NB4 (cell line): Measurements from ENCODE around the gene TRIM2.

Source experiments
- DNase-seq: peaks from one replicate; pipeline ENCODE4 v3.0.0; 2010; ENCODE audit warnings: low read depth
- H3K4me3 ChIP-seq: one replicate; pipeline ENCODE4 v1.5.1; 2011; ENCODE audit warnings: mild to moderate bottlenecking, low read depth, low read length, moderate library complexity
- MYC ChIP-seq: IDR thresholded peaks from 2 replicates; pipeline ENCODE4 v1.6.1; 2011; ENCODE audit warnings: low read depth, low read length
- POLR2A ChIP-seq: IDR thresholded peaks from 2 replicates; pipeline ENCODE4 v1.6.1; 2011; ENCODE audit warnings: mild to moderate bottlenecking; ENCODE audit not compliant: insufficient read length; ENCODE audit errors: extremely low read depth
- TF ChIP-seq, protein P1 (sequence below): IDR thresholded peaks from 2 replicates; pipeline ENCODE4 v1.6.1; 2011; ENCODE audit warnings: low read depth, low read length
- TF ChIP-seq, protein P2 (sequence below): IDR thresholded peaks from one replicate; pipeline ENCODE4 v1.5.1; 2012; ENCODE audit warnings: low read depth, low read length

The TRIM2 gene

DNA sequence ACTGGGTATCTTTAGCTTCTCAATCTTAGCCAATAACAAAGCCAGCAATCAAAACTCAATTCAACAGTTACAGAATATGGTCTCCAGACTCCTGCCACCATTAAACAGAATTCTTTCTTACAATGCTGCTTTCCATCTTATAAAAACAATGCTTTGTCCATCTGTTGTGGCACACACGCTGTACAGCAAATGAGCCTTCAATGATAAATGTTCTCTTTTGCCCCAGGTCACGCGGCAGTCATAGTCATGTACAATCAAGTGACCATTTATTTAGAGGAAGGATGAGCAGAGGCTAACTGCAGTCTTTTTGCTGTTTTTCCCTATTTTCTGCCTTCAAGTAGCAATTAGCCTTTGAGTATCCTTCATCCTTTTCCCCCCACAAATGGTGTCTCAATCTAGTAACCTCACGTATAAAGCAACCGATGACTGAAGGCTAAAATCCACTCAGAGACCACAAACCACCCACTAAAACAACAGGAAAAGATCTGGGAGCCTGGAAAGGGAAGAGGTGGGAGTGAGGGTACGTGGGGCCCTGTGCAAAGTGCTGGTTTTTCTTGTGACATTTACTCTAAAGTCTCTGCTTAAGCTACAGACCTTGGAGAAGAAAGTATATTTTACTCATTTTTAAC, 24.4 kb downstream of the TRIM2 start:
- H3K4me3 ChIP-seq: no peak overlapping the region
- DNase-seq: no peak
- TF ChIP-seq POLR2A: no peak
- no peak for TF ChIP-seq MYC
- TF ChIP-seq, protein P1, sequence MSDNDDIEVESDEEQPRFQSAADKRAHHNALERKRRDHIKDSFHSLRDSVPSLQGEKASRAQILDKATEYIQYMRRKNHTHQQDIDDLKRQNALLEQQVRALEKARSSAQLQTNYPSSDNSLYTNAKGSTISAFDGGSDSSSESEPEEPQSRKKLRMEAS: no peak
- TF ChIP-seq, protein P2, sequence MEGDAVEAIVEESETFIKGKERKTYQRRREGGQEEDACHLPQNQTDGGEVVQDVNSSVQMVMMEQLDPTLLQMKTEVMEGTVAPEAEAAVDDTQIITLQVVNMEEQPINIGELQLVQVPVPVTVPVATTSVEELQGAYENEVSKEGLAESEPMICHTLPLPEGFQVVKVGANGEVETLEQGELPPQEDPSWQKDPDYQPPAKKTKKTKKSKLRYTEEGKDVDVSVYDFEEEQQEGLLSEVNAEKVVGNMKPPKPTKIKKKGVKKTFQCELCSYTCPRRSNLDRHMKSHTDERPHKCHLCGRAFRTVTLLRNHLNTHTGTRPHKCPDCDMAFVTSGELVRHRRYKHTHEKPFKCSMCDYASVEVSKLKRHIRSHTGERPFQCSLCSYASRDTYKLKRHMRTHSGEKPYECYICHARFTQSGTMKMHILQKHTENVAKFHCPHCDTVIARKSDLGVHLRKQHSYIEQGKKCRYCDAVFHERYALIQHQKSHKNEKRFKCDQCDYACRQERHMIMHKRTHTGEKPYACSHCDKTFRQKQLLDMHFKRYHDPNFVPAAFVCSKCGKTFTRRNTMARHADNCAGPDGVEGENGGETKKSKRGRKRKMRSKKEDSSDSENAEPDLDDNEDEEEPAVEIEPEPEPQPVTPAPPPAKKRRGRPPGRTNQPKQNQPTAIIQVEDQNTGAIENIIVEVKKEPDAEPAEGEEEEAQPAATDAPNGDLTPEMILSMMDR: no peak

DNA sequence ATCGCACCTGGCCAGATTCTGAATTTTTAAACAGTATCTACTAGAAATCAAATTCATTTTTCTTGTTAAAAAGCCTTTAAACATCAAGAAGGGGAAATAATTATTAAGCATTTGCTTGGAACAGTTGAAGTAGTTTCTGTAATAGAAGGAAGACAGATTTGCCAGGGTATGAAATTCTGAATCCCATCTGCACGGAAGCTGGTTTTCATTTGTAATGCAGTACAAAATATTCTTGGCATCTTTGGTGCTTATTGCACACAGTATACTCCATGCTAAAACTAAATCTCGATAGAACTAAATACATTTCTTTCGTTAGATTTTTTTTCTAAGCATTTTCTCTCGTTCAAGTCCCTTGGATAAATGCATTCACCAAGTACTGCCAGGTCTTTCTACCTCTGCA, 25.3 kb downstream of the TRIM2 start:
- no peak for TF ChIP-seq MYC
- TF ChIP-seq POLR2A: no peak
- TF ChIP-seq, protein P1: no peak
- TF ChIP-seq, protein P2: no peak
- DNase-seq: no peak
- H3K4me3 ChIP-seq: no peak overlapping the region

DNA sequence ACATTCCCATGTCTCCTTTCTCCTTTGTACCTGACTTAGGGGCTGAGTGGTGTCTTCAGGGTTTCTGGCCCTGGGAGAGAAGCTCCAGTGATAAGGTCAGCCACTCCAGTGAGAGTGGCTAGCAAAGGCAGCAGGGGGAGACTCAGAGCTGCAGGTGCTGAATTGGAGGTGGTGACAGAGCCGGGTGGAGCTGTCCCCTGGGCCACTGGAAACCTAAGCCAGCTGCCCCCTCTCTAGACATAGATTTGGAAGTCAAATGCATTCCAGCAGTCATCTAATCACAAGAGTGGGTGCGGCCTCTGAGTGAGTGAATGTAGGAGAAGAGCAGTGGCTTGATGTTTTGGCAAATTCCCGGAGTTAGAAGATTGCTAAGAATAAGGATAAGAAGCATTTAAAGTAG, 28.5 kb downstream of the TRIM2 start:
- DNase-seq: no peak
- TF ChIP-seq, protein P2: no peak
- TF ChIP-seq, protein P1: no peak
- TF ChIP-seq POLR2A: no peak
- no peak for TF ChIP-seq MYC
- no peak overlapping the region for H3K4me3 ChIP-seq

DNA sequence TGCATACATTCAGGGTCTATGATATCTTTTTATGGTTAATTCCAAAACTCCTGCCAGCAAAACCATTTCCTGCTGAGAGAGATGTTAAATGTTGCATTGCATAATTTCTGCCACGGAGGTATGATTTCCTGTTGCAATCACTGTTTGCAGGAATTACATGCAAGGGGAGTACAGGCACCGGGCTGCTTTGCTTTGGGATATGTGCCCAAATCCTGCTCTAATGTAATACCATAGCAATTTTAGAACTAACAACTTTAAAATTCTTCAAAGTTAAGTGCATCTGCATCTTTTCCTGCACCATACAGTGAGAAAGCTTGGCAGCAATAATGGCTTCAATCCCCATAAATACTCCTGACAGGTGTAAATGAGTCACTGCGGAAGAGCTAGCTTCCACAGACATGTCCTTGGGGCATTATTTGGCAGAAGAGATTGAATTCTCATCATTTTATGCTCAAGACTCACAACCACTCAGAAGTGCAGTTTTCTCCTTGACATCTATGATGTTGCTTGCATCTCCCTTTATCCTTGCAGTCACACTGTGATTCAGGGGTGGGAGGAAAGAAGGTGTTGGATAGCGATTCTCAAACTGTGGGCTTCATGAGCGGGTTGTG, 29.6 kb downstream of the TRIM2 start:
- H3K4me3 ChIP-seq: no peak overlapping the region
- TF ChIP-seq, protein P2: no peak
- TF ChIP-seq MYC: no peak
- TF ChIP-seq POLR2A: no peak
- TF ChIP-seq, protein P1: no peak
- no peak for DNase-seq

DNA sequence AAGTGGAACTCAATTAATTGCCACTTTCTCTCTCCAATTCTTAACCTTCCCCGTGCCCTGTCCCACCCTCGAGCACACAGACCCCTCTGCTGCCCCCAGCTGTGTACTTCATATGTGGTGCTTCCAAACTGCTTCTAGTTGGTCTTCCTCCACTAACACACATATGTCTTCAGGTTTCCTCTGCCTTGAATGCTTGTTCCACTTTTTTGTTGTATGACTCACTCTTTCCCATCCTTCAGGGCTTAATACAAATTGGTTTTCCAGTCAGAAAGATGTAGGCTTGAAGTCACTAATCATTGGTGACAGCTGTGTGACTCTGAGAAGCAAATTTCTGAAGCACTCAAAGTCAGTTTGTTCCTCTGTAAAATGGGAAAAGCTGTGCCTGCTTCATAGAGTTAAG, 30.6 kb downstream of the TRIM2 start:
- no peak overlapping the region for H3K4me3 ChIP-seq
- DNase-seq: no peak

More for the DNA sequence above, 30.6 kb downstream of the TRIM2 start:
- TF ChIP-seq, protein P1: no peak
- TF ChIP-seq, protein P2: no peak
